GM21515 (cell line): ENCODE data around the gene RNF214.

ENCODE experiments used
- ATAC-seq: cut with Tn5 transposase; IDR thresholded peaks from one replicate; pipeline ENCODE4 v1.9.1; 2021; ENCODE audit not compliant: unreplicated experiment

The RNF214 gene

GRCh38 chr11:117212697-117213355, 19.6 kb upstream of the RNF214 start:
- ATAC-seq = no peak

GRCh38 chr11:117214404-117215110, 17.9 kb upstream of the RNF214 start:
- no peak for ATAC-seq

GRCh38 chr11:117217141-117218084, 15.1 kb upstream of the RNF214 start:
- ATAC-seq = no peak

- no peak for ATAC-seq
These were observed 14.1 kb upstream of the RNF214 start for GRCh38 chr11:117218133-117218915.

- ATAC-seq = no peak
These were observed 13.5 kb upstream of the RNF214 start for GRCh38 chr11:117219001-117219400.

GRCh38 chr11:117219455-117219854, 13.0 kb upstream of the RNF214 start:
- ATAC-seq = no peak

- no peak for ATAC-seq
These were observed 12.5 kb upstream of the RNF214 start for GRCh38 chr11:117219995-117220394.

- ATAC-seq = no peak
These were observed 11.9 kb upstream of the RNF214 start for GRCh38 chr11:117220568-117220967.

- ATAC-seq = no peak
These were observed 11.3 kb upstream of the RNF214 start for GRCh38 chr11:117220999-117221774.

GRCh38 chr11:117221775-117222517, 10.5 kb upstream of the RNF214 start:
- ATAC-seq = no peak

GRCh38 chr11:117222991-117223740, 9.3 kb upstream of the RNF214 start:
- no peak for ATAC-seq

- no peak for ATAC-seq
These were observed 8.5 kb upstream of the RNF214 start for GRCh38 chr11:117223741-117224689.

- no peak for ATAC-seq
These were observed 6.8 kb upstream of the RNF214 start for GRCh38 chr11:117225553-117226170.

GRCh38 chr11:117226388-117227385, 5.8 kb upstream of the RNF214 start:
- ATAC-seq = peak; percentile 48

GRCh38 chr11:117228091-117228490, 4.4 kb upstream of the RNF214 start:
- ATAC-seq = no peak

GRCh38 chr11:117229411-117229810, 3.1 kb upstream of the RNF214 start:
- ATAC-seq = no peak
